ENCODE results near the gene SUCLG2. TPM values are rescaled to one million over a fixed set of nuclear protein-coding genes. Genes with fewer than 3 reads are reported as not detected.
A peak's percentile ranks its signal among the peaks of the same experiment; 100 is the strongest.

SUCLG2 gene
- total and polyA plus RNA-seq, 12 donors: 28.3 to 122 (median 97.4) TPM

DNA sequence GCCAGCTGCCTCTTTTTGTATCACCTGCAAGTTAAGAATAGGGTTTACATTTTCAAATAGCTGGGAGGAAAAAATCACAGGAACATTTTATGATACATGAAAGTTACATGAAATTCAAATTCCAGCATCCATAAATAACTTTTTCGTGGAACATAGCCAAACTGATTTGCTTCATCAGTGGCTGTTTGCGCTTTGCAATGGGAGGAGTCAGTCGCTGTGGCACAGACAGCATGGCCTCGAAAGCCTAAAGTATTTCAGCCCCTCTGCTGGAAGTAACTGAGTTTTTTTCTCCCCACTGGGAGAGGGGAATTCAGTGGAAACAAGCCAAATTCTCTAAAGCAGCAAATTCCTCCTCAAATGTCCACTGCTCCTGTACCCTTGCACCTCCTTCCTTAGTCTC, 271.9 kb downstream of the SUCLG2 start:
- Histone ChIP-seq H3K4me3 (no peak overlapping the region), H3K9me3 (no peaks in the 10 kb centered on the region), H3K4me1 (peaks cover 0 to 35% (median 14%) of the 10 kb centered on the region in 9 donors), H3K27me3 (no peaks in the 10 kb centered on the region), H3K27ac (no peak overlapping the region), H3K36me3 (peaks cover 0 to 4% (median 0%) of the 10 kb centered on the region in 9 donors)
- TF ChIP-seq, protein P1, sequence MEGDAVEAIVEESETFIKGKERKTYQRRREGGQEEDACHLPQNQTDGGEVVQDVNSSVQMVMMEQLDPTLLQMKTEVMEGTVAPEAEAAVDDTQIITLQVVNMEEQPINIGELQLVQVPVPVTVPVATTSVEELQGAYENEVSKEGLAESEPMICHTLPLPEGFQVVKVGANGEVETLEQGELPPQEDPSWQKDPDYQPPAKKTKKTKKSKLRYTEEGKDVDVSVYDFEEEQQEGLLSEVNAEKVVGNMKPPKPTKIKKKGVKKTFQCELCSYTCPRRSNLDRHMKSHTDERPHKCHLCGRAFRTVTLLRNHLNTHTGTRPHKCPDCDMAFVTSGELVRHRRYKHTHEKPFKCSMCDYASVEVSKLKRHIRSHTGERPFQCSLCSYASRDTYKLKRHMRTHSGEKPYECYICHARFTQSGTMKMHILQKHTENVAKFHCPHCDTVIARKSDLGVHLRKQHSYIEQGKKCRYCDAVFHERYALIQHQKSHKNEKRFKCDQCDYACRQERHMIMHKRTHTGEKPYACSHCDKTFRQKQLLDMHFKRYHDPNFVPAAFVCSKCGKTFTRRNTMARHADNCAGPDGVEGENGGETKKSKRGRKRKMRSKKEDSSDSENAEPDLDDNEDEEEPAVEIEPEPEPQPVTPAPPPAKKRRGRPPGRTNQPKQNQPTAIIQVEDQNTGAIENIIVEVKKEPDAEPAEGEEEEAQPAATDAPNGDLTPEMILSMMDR (IDR thresholded peaks at IDR 0.05): no peak
- ATAC-seq (peak in 1 of 8 donors; percentile 42), DNase-seq (no peak)
- 36 to 39% methylated on average over 4 of the region's 4 CpGs for WGBS, 2 donors
- intact Hi-C loops (cut with DNase I): loop anchor here in 9 of 10 donors (2.0 to 10.0 kb wide), 6 partner anchors 402 to 1495 kb away; no protein-coding TSS in a partner anchor

DNA sequence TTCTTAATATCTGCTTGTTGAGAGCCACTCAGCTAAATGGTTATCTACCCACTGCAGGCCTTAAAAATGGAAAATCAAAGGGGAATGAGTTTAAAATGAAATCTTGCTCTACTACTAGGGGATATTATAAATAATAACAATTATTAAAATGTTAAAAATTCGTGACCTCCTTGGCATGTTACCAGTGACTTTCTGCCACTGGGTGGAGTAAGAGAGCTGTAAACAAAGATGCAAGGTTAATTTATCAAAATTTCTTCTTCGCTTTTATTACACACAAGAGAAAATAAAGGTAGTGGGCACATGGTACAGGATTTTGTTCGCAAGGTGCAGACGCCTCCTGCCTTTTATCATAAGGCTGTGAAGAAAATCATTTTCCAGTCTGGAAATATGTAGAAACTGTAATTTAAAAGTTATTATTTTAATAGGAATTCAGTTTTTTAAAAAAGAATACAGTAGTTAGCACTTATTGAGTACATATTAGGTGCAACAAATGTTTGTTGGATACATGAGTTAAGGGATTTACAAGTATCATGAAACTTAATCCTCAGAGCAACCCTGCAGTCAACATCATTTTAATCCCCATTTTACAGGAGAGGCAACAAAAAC, 272.6 kb downstream of the SUCLG2 start:
- H3K27me3 ChIP-seq: no peaks in the 10 kb centered on the region
- peaks cover 0 to 4% (median 0%) of the 10 kb centered on the region in 9 donors for H3K36me3 ChIP-seq
- 52 to 56% methylated on average over 4 of the region's 4 CpGs for WGBS, 2 donors
- H3K4me3 ChIP-seq: no peak overlapping the region
- no peaks in the 10 kb centered on the region for H3K9me3 ChIP-seq
- intact Hi-C loops (cut with DNase I): loop anchor here in 9 of 10 donors (2.0 to 10.0 kb wide), 6 partner anchors 403 to 1496 kb away; no protein-coding TSS in a partner anchor
- H3K4me1 ChIP-seq: peaks cover 0 to 35% (median 14%) of the 10 kb centered on the region in 9 donors
- DNase-seq (no peak), ATAC-seq (no peak)
- TF ChIP-seq, protein P1 (IDR thresholded peaks at IDR 0.05): peak; percentile 37 to 79 (median 70)
- H3K27ac ChIP-seq: no peak overlapping the region

DNA sequence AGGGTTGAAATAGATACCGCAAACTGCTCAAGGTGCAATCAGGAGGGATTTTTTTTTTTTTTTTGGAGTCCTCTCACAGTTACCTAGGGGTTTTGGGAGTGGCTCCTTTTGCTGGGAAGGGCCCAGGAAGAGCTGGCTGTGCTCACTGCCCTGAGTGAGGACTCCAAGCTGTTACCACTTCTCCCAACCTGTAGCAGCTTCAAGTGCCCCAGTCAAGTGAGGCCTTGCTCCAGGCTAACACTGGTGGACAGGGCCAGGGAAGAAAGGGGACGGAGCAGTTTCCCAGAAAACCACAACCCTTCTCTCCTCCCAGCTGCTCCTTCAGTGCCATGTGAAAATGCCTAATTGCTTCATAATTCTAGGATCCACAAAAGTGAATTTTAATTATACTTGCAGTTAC, 274.3 kb downstream of the SUCLG2 start:
- Histone ChIP-seq H3K27ac (no peak overlapping the region), H3K9me3 (no peaks in the 10 kb centered on the region), H3K4me1 (peaks cover 0 to 32% (median 14%) of the 10 kb centered on the region in 9 donors), H3K36me3 (peaks cover 0 to 16% (median 0%) of the 10 kb centered on the region in 9 donors), H3K4me3 (no peak overlapping the region), H3K27me3 (no peaks in the 10 kb centered on the region)
- intact Hi-C loops (cut with DNase I): loop anchor here in 9 of 10 donors (5.0 to 10.0 kb wide), 5 partner anchors 405 to 1497 kb away; no protein-coding TSS in a partner anchor
- DNase-seq: no peak
- TF ChIP-seq, protein P1 (IDR thresholded peaks at IDR 0.05): no peak
- ATAC-seq: no peak
- WGBS, 2 donors: 94 to 96% methylated on average over 2 of the region's 2 CpGs

DNA sequence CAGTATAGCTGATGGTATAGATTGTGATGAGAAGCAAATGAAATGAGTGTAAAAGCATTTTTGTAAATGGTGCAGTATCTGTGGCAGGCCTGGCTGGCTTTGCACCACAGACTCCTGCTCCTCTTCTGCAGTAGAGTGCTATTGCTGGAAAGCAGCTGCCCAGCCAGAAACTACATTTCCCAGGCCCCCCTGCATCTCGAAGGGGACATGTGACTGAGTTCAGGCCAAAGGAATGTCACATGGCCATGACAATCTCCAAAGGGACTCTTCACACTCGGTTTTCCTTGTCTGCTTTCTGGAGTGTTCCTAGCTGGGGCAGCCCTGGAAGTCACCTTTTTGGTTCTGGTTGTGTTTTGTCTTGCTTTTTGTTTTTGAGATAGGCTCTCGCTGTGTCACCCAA, 277.1 kb downstream of the SUCLG2 start:
- DNase-seq (no peak), ATAC-seq (no peak)
- 55 to 65% methylated on average over 3 of the region's 3 CpGs for WGBS, 2 donors
- no peak overlapping the region for H3K27ac ChIP-seq
- H3K9me3 ChIP-seq: no peaks in the 10 kb centered on the region
- no peak overlapping the region for H3K4me3 ChIP-seq
- no peaks in the 10 kb centered on the region for H3K27me3 ChIP-seq
- peaks cover 0 to 32% (median 0%) of the 10 kb centered on the region in 9 donors for H3K36me3 ChIP-seq
- TF ChIP-seq, protein P1 (IDR thresholded peaks at IDR 0.05): no peak
- H3K4me1 ChIP-seq: peaks cover 0 to 6% (median 0%) of the 10 kb centered on the region in 9 donors
- intact Hi-C loops (cut with DNase I): loop anchor here in 1 of 10 donors (5.0 kb wide), 1 partner anchor 1500 kb away; no protein-coding TSS in a partner anchor
